Activated CD8-positive, alpha-beta memory T cell treated with anti-CD3 and anti-CD28 coated beads, Interleukin-2, amount 50 U/mL, for 4 hours (primary cell): ENCODE results near the gene USP17L24.
"Not testable (repeated sequence)": the region's sequence is repeated elsewhere in the genome, so short reads cannot be mapped to it uniquely, and the experiment has no call there.

ENCODE experiments used
- DNase-seq: peaks from one replicate; pipeline ENCODE4 v3.0.0-alpha.2; 2020

Gene USP17L24

GRCh38 chr4:9324865-9325264 lies at the start of gene USP17L24:
USP17L24 (plus strand) TSS chr4:9325165; CDS start chr4:9325165, 0 bp downstream.
- DNase-seq = not testable (repeated sequence)

- DNase-seq = not testable (repeated sequence)
Measured at GRCh38 chr4:9324191-9324590, 774 bp upstream of the USP17L24 start.

GRCh38 chr4:9329611-9330010 lies 4.6 kb downstream of the USP17L24 start, which contains the start of gene USP17L25:
USP17L25 (plus strand) TSS chr4:9329911; CDS start chr4:9329911, 0 bp downstream.
- not testable (repeated sequence) for DNase-seq

- DNase-seq = not testable (repeated sequence)
Measured at GRCh38 chr4:9334358-9334757, 9.4 kb downstream of the USP17L24 start, which contains the start of gene USP17L26. USP17L26 (plus strand) TSS chr4:9334658; CDS start chr4:9334658, 0 bp downstream.

- not testable (repeated sequence) for DNase-seq
Measured at GRCh38 chr4:9339103-9339502, 14.1 kb downstream of the USP17L24 start, which contains the start of gene USP17L5. USP17L5 (plus strand) TSS chr4:9339403; CDS start chr4:9339403, 0 bp downstream.

GRCh38 chr4:9343848-9344247 lies 18.9 kb downstream of the USP17L24 start, which contains the start of gene USP17L27:
USP17L27 (plus strand) TSS chr4:9344148; CDS start chr4:9344148, 0 bp downstream.
- not testable (repeated sequence) for DNase-seq

GRCh38 chr4:9348593-9348992 lies 23.6 kb downstream of the USP17L24 start, which contains the start of gene USP17L28:
USP17L28 (plus strand) TSS chr4:9348893; CDS start chr4:9348893, 0 bp downstream.
- DNase-seq = not testable (repeated sequence)

- not testable (repeated sequence) for DNase-seq
Measured at GRCh38 chr4:9350866-9351265, 25.9 kb downstream of the USP17L24 start.

GRCh38 chr4:9353338-9353737 lies 28.4 kb downstream of the USP17L24 start, which contains the start of gene USP17L29:
USP17L29 (plus strand) TSS chr4:9353638; CDS start chr4:9353638, 0 bp downstream.
- not testable (repeated sequence) for DNase-seq

- not testable (repeated sequence) for DNase-seq
Measured at GRCh38 chr4:9362829-9363228, 37.9 kb downstream of the USP17L24 start, which contains the start of gene USP17L30. USP17L30 (plus strand) TSS chr4:9363129; CDS start chr4:9363129, 0 bp downstream.
